ENCODE results near the gene AHCY. TPM values are rescaled to one million over a fixed set of nuclear protein-coding genes. Genes with fewer than 3 reads are reported as not detected.
"Not testable (repeated sequence)": the region's sequence is repeated elsewhere in the genome, so short reads cannot be mapped to it uniquely, and the experiment has no call there.

The AHCY gene
- total RNA-seq (10 to 100 TPM; 43.2 to 83.0 TPM), polyA plus RNA-seq (ENCODE audit: insufficient read length in 2 of 2) (10 to 100 TPM; 76.4 to 80.0 TPM)
- long read RNA-seq, donor 1, transcript AHCY-201 (10 exons, 2,143 nt): major isoform, 10 of 10 reads
- long read RNA-seq, donor 1, partial matches to known transcripts: 0 of 10 reads
- long read RNA-seq, donor 1, other reads (novel, unspliced or antisense): 0 of 10 reads
- long read RNA-seq, donor 2, transcript AHCY-201 (10 exons, 2,143 nt): major isoform, 6 of 20 reads
- long read RNA-seq, donor 2, partial matches to known transcripts: 14 of 20 reads
- long read RNA-seq, donor 2, other reads (novel, unspliced or antisense): 0 of 20 reads
- long read RNA-seq, donor 3, transcript AHCY-201 (10 exons, 2,143 nt): major isoform, 9 of 21 reads
- long read RNA-seq, donor 3, partial matches to known transcripts: 12 of 21 reads
- long read RNA-seq, donor 3, other reads (novel, unspliced or antisense): 0 of 21 reads
- long read RNA-seq, donor 4, transcript AHCY-201 (10 exons, 2,143 nt): major isoform, 25 of 25 reads
- long read RNA-seq, donor 4, partial matches to known transcripts: 0 of 25 reads
- long read RNA-seq, donor 4, other reads (novel, unspliced or antisense): 0 of 25 reads

GRCh38 chr20:34302723-34303533 lies at the start of gene AHCY:
Gene AHCY (minus strand): TSS chr20:34303355. CDS start chr20:34303270, 85 bp downstream.
- Histone ChIP-seq H3K27ac (ENCODE audit: low read depth, low read length) (peak within 1 kb of the TSS; percentile 92), H3K9me3 (ENCODE audit: control insufficient read depth, insufficient read depth, low read length) (no peaks in the 10 kb centered on the region), H3K4me3 (ENCODE audit: low read depth, low read length) (peak within 1 kb of the TSS; percentile 74), H3K36me3 (ENCODE audit: control insufficient read depth, insufficient read depth, low read length) (no peaks in the 10 kb centered on the region), H3K27me3 (ENCODE audit: control insufficient read depth, insufficient read depth, low read length) (no peaks in the 10 kb centered on the region), H3K4me1 (ENCODE audit: control insufficient read depth, insufficient read depth, low read length) (peaks cover 25% of the 10 kb centered on the region)
- peak; percentile 85 to 98 (median 90) for DNase-seq (ENCODE audit: low read depth in 4 of 6, low spot score in 6 of 6)
- under 1% methylated on average over 78 of the region's 79 CpGs for WGBS (ENCODE audit: insufficient coverage)

DNA sequence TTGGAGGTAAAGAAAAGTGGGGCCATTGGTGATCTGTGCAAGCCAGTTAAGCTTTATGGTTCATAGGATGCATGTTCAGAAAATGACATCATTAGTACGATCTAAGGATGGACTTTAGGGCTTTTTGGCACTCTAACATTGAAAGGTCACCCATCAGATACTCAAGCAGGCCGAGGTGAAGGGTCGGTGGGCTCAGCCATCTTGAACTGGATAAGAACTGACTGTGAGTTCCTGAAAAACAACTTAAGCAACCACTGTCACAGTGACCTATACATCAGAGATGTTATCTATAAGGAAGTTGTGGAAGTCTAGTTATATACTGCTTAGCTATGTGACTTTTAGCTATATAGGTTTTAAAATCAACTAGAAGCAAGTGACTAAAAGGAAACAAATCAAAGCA lies 46.9 kb upstream of the AHCY start:
- Histone ChIP-seq H3K9me3 (ENCODE audit: control insufficient read depth, insufficient read depth, low read length) (no peaks in the 10 kb centered on the region), H3K4me3 (ENCODE audit: low read depth, low read length) (no peak overlapping the region), H3K36me3 (ENCODE audit: control insufficient read depth, insufficient read depth, low read length) (no peaks in the 10 kb centered on the region), H3K27ac (ENCODE audit: low read depth, low read length) (no peak overlapping the region), H3K4me1 (ENCODE audit: control insufficient read depth, insufficient read depth, low read length) (no peaks in the 10 kb centered on the region), H3K27me3 (ENCODE audit: control insufficient read depth, insufficient read depth, low read length) (no peaks in the 10 kb centered on the region)
- no CpG with 5 or more reads among the region's 3 CpGs for WGBS (ENCODE audit: insufficient coverage)
- DNase-seq (ENCODE audit: low read depth in 4 of 6, low spot score in 6 of 6): no peak

- no peaks in the 10 kb centered on the region for H3K27me3 ChIP-seq (ENCODE audit: control insufficient read depth, insufficient read depth, low read length)
- 100% methylated on average over 3 of the region's 4 CpGs for WGBS (ENCODE audit: insufficient coverage)
- H3K27ac ChIP-seq (ENCODE audit: low read depth, low read length): no peak overlapping the region
- DNase-seq (ENCODE audit: low read depth in 4 of 6, low spot score in 6 of 6): no peak
- no peak overlapping the region for H3K4me3 ChIP-seq (ENCODE audit: low read depth, low read length)
- H3K9me3 ChIP-seq (ENCODE audit: control insufficient read depth, insufficient read depth, low read length): no peaks in the 10 kb centered on the region
- no peaks in the 10 kb centered on the region for H3K36me3 ChIP-seq (ENCODE audit: control insufficient read depth, insufficient read depth, low read length)
- H3K4me1 ChIP-seq (ENCODE audit: control insufficient read depth, insufficient read depth, low read length): no peaks in the 10 kb centered on the region
These were observed 44.4 kb upstream of the AHCY start for GRCh38 chr20:34347571-34347970.

GRCh38 chr20:34346533-34346865 lies 43.3 kb upstream of the AHCY start:
- not testable (repeated sequence) for DNase-seq (ENCODE audit: low read depth in 4 of 6, low spot score in 6 of 6); H3K27me3 ChIP-seq (ENCODE audit: control insufficient read depth, insufficient read depth, low read length); H3K9me3 ChIP-seq (ENCODE audit: control insufficient read depth, insufficient read depth, low read length); H3K27ac ChIP-seq (ENCODE audit: low read depth, low read length); H3K4me3 ChIP-seq (ENCODE audit: low read depth, low read length); H3K4me1 ChIP-seq (ENCODE audit: control insufficient read depth, insufficient read depth, low read length); H3K36me3 ChIP-seq (ENCODE audit: control insufficient read depth, insufficient read depth, low read length)
- WGBS (ENCODE audit: insufficient coverage): 97% methylated on average over 8 of the region's 9 CpGs

DNA sequence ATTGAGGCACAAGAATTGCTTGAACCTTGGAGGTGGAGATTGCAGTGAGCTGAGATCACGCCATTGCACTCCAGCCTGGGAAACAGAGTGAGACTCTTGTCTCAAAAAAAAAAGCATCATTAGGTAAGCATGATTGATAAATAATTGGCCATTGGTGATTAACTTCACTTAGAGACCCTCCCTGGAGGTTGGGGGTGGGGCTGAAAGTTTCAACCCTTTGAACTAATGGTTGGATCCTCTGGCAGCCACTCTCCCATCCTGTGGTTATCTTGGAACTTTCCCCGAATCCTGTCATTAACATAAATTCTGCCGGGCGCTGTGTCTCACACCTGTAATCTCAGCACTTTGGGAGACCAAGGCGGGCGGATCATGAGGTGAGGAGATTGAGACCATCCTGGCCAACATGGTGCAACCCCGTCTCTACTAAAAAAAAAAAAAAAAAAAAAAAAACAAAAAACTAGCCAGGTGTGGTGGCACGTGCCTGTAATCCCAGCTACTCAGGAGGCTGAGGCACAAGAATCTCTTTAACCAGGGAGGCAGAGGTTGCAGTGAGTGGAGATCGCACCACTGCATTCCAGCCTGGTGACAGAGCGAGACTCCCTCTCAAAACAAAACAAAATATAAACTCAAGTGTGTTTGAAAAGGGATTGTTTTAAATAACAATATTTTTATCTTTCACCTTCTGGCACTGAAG lies 42.8 kb upstream of the AHCY start:
- not testable (repeated sequence) for H3K27ac ChIP-seq (ENCODE audit: low read depth, low read length); H3K4me1 ChIP-seq (ENCODE audit: control insufficient read depth, insufficient read depth, low read length); H3K9me3 ChIP-seq (ENCODE audit: control insufficient read depth, insufficient read depth, low read length); H3K27me3 ChIP-seq (ENCODE audit: control insufficient read depth, insufficient read depth, low read length); H3K36me3 ChIP-seq (ENCODE audit: control insufficient read depth, insufficient read depth, low read length); DNase-seq (ENCODE audit: low read depth in 4 of 6, low spot score in 6 of 6); H3K4me3 ChIP-seq (ENCODE audit: low read depth, low read length)
- WGBS (ENCODE audit: insufficient coverage): no CpG with 5 or more reads among the region's 10 CpGs

GRCh38 chr20:34345402-34345736 lies 42.2 kb upstream of the AHCY start:
- no peaks in the 10 kb centered on the region for H3K9me3 ChIP-seq (ENCODE audit: control insufficient read depth, insufficient read depth, low read length)
- WGBS (ENCODE audit: insufficient coverage): 44% methylated on average over 2 of the region's 6 CpGs
- H3K4me1 ChIP-seq (ENCODE audit: control insufficient read depth, insufficient read depth, low read length): no peaks in the 10 kb centered on the region
- no peak overlapping the region for H3K27ac ChIP-seq (ENCODE audit: low read depth, low read length)
- H3K27me3 ChIP-seq (ENCODE audit: control insufficient read depth, insufficient read depth, low read length): no peaks in the 10 kb centered on the region
- no peak for DNase-seq (ENCODE audit: low read depth in 4 of 6, low spot score in 6 of 6)
- no peaks in the 10 kb centered on the region for H3K36me3 ChIP-seq (ENCODE audit: control insufficient read depth, insufficient read depth, low read length)
- H3K4me3 ChIP-seq (ENCODE audit: low read depth, low read length): no peak overlapping the region

GRCh38 chr20:34344238-34344637 lies 41.1 kb upstream of the AHCY start:
- H3K4me1 ChIP-seq (ENCODE audit: control insufficient read depth, insufficient read depth, low read length): no peaks in the 10 kb centered on the region
- no CpG with 5 or more reads among the region's 5 CpGs for WGBS (ENCODE audit: insufficient coverage)
- no peaks in the 10 kb centered on the region for H3K9me3 ChIP-seq (ENCODE audit: control insufficient read depth, insufficient read depth, low read length)
- H3K4me3 ChIP-seq (ENCODE audit: low read depth, low read length): no peak overlapping the region
- H3K27me3 ChIP-seq (ENCODE audit: control insufficient read depth, insufficient read depth, low read length): no peaks in the 10 kb centered on the region
- no peak overlapping the region for H3K27ac ChIP-seq (ENCODE audit: low read depth, low read length)
- no peak for DNase-seq (ENCODE audit: low read depth in 4 of 6, low spot score in 6 of 6)
- no peaks in the 10 kb centered on the region for H3K36me3 ChIP-seq (ENCODE audit: control insufficient read depth, insufficient read depth, low read length)

GRCh38 chr20:34343458-34344211 lies 40.5 kb upstream of the AHCY start:
- Histone ChIP-seq H3K36me3 (ENCODE audit: control insufficient read depth, insufficient read depth, low read length) (no peaks in the 10 kb centered on the region), H3K27me3 (ENCODE audit: control insufficient read depth, insufficient read depth, low read length) (no peaks in the 10 kb centered on the region), H3K4me1 (ENCODE audit: control insufficient read depth, insufficient read depth, low read length) (no peaks in the 10 kb centered on the region), H3K27ac (ENCODE audit: low read depth, low read length) (no peak overlapping the region), H3K9me3 (ENCODE audit: control insufficient read depth, insufficient read depth, low read length) (no peaks in the 10 kb centered on the region), H3K4me3 (ENCODE audit: low read depth, low read length) (no peak overlapping the region)
- WGBS (ENCODE audit: insufficient coverage): 89% methylated on average over 10 of the region's 10 CpGs
- DNase-seq (ENCODE audit: low read depth in 4 of 6, low spot score in 6 of 6): no peak

- not testable (repeated sequence) for H3K4me3 ChIP-seq (ENCODE audit: low read depth, low read length); H3K9me3 ChIP-seq (ENCODE audit: control insufficient read depth, insufficient read depth, low read length); DNase-seq (ENCODE audit: low read depth in 4 of 6, low spot score in 6 of 6); H3K27ac ChIP-seq (ENCODE audit: low read depth, low read length); H3K4me1 ChIP-seq (ENCODE audit: control insufficient read depth, insufficient read depth, low read length); H3K27me3 ChIP-seq (ENCODE audit: control insufficient read depth, insufficient read depth, low read length); H3K36me3 ChIP-seq (ENCODE audit: control insufficient read depth, insufficient read depth, low read length)
- 93% methylated on average over 9 of the region's 9 CpGs for WGBS (ENCODE audit: insufficient coverage)
These were observed 38.0 kb upstream of the AHCY start for GRCh38 chr20:34341199-34341598.
